OCI-LY3 (cell line): ENCODE data around the gene CPO.

Source experiments
- H2AFZ ChIP-seq: fragments of 200-600, 300-600 bp; shearing (Covaris generic); 2 replicates; pipeline ENCODE4 v1.6.0; 2014; ENCODE audit warnings: antibody characterized with exemption, low read depth, low read length
- H3K27ac ChIP-seq: fragments of 200-600, 300-600 bp; sonication (generic); 2 replicates; pipeline ENCODE4 v1.5.1; 2014; ENCODE audit warnings: mild to moderate bottlenecking, low read length, moderate library complexity, mixed read lengths
- H3K27me3 ChIP-seq: fragments of 200-600, 300-600 bp; sonication (generic); 2 replicates; pipeline ENCODE4 v1.6.1; 2014; ENCODE audit warnings: low read depth, low read length, mixed read lengths
- H3K36me3 ChIP-seq: fragments of 200-600, 300-600 bp; sonication (generic); replicated peaks from 2 replicates; pipeline ENCODE3; 2014; ENCODE audit warnings: low read depth, low read length, mixed read lengths
- H3K4me1 ChIP-seq: fragments of 300-600, 200-600 bp; sonication (generic); 2 replicates; pipeline ENCODE4 v1.6.1; 2014; ENCODE audit warnings: low read length, mixed read lengths
- H3K4me2 ChIP-seq: fragments of 200-600, 300-600 bp; sonication (generic); 2 replicates; pipeline ENCODE4 v1.6.1; 2014; ENCODE audit warnings: low read length, mixed read lengths
- H3K4me3 ChIP-seq: fragments of 300-600, 200-600 bp; sonication (generic); 2 replicates; pipeline ENCODE4 v1.5.1; 2014; ENCODE audit warnings: antibody characterized with exemption, mild to moderate bottlenecking, low read length, moderate library complexity
- H3K79me2 ChIP-seq: fragments of 300-600, 200-600 bp; shearing (Covaris generic); 2 replicates; pipeline ENCODE4 v1.6.1; 2014; ENCODE audit warnings: mild to moderate bottlenecking, low read length, mixed read lengths
- H3K9ac ChIP-seq: fragments of 300-600, 200-600 bp; shearing (Covaris generic); 2 replicates; pipeline ENCODE4 v1.6.0; 2014; ENCODE audit warnings: mild to moderate bottlenecking, low read length, moderate library complexity
- H3K9me3 ChIP-seq: fragments of 200-600, 300-600 bp; shearing (Covaris generic); 2 replicates; pipeline ENCODE4 v1.6.1; 2014; ENCODE audit warnings: low read length, mixed read lengths; ENCODE audit not compliant: insufficient read depth
- H4K20me1 ChIP-seq: fragments of 200-600, 300-600 bp; sonication (generic); 2 replicates; pipeline ENCODE4 v1.6.1; 2016; ENCODE audit warnings: low read length, mixed read lengths; ENCODE audit not compliant: insufficient read depth
- EZH2phosphoT487 ChIP-seq: fragments of 200-600 bp; shearing (Covaris generic); IDR thresholded peaks from 2 replicates; pipeline ENCODE4 v1.6.1; 2018; ENCODE audit warnings: antibody characterized with exemption, mixed run types, low read depth
- TF ChIP-seq, protein P1 (sequence below): fragments of 200-600, 300-600 bp; sonication (generic); IDR thresholded peaks from 2 replicates; pipeline ENCODE4 v1.5.1; 2014; ENCODE audit warnings: antibody characterized with exemption, low read length, low read depth

Gene CPO, protein sequence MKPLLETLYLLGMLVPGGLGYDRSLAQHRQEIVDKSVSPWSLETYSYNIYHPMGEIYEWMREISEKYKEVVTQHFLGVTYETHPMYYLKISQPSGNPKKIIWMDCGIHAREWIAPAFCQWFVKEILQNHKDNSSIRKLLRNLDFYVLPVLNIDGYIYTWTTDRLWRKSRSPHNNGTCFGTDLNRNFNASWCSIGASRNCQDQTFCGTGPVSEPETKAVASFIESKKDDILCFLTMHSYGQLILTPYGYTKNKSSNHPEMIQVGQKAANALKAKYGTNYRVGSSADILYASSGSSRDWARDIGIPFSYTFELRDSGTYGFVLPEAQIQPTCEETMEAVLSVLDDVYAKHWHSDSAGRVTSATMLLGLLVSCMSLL

DNA sequence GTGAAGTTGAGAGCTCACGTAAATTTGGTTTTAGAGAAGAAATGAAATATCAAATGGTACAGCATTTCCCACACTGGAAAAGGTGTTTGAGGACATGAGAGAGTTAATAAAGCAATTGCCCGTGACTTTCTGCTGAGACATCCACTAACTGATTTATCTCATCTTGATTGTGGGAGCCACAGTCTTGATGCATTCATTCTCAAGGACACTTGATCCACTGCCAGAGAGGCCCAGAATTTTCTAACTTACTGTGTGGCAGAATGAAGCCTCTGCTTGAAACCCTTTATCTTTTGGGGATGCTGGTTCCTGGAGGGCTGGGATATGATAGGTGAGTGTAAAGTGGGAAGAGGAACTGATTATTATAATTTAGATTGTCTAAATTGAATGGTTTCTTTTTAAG lies at the start of gene CPO:
CPO (plus strand) TSS at position 179 of the 400 bp plus-strand sequence; CDS start at position 261, 82 bp downstream.
- Histone ChIP-seq H3K4me3 (no peak within 1 kb of the TSS), H4K20me1 (no peaks in the 10 kb centered on the region), H3K27me3 (peaks cover 14% of the 10 kb centered on the region; the same call in 1 of the 2 replicates), H3K4me2 (no peak within 1 kb of the TSS), H3K79me2 (no peaks in the 10 kb centered on the region), H3K4me1 (peaks cover 8% of the 10 kb centered on the region), H3K9me3 (no peaks in the 10 kb centered on the region), H3K36me3 (no peaks in the 10 kb centered on the region), H3K9ac (no peak within 1 kb of the TSS), H2AFZ (no peak within 1 kb of the TSS), H3K27ac (no peak within 1 kb of the TSS)
- TF ChIP-seq EZH2phosphoT487: no peak
- TF ChIP-seq, protein P1, sequence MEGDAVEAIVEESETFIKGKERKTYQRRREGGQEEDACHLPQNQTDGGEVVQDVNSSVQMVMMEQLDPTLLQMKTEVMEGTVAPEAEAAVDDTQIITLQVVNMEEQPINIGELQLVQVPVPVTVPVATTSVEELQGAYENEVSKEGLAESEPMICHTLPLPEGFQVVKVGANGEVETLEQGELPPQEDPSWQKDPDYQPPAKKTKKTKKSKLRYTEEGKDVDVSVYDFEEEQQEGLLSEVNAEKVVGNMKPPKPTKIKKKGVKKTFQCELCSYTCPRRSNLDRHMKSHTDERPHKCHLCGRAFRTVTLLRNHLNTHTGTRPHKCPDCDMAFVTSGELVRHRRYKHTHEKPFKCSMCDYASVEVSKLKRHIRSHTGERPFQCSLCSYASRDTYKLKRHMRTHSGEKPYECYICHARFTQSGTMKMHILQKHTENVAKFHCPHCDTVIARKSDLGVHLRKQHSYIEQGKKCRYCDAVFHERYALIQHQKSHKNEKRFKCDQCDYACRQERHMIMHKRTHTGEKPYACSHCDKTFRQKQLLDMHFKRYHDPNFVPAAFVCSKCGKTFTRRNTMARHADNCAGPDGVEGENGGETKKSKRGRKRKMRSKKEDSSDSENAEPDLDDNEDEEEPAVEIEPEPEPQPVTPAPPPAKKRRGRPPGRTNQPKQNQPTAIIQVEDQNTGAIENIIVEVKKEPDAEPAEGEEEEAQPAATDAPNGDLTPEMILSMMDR: no peak

DNA sequence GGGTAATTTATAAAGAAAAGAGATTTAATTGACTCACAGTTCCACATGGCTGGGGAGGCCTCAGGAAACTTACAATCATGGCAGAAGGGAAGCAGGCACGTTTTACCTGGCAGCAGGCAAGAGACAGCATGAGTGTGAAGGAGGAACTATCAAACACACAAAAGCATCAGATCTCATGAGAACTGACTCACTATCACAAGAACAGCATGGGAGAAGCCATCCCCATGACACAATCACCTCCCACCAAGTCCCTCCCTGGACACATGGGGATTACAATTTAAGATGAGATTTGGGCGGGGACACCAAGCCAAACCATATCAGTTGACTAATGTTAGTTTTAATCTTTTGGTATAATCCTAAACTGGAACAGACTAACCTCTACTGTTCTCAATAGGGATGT lies 49.1 kb upstream of the CPO start:
- Histone ChIP-seq H3K4me3 (no peak overlapping the region), H3K9ac (no peak overlapping the region), H2AFZ (no peak overlapping the region), H4K20me1 (no peaks in the 10 kb centered on the region), H3K4me2 (no peak overlapping the region), H3K36me3 (no peaks in the 10 kb centered on the region), H3K4me1 (no peaks in the 10 kb centered on the region), H3K27me3 (no peaks in the 10 kb centered on the region), H3K79me2 (no peaks in the 10 kb centered on the region), H3K27ac (no peak overlapping the region), H3K9me3 (no peaks in the 10 kb centered on the region)
- TF ChIP-seq, protein P1: no peak
- TF ChIP-seq EZH2phosphoT487: no peak

- Histone ChIP-seq H3K36me3 (no peaks in the 10 kb centered on the region), H2AFZ (no peak overlapping the region), H3K4me2 (no peak overlapping the region), H3K27ac (no peak overlapping the region), H4K20me1 (no peaks in the 10 kb centered on the region), H3K4me3 (no peak overlapping the region), H3K9ac (no peak overlapping the region), H3K9me3 (no peaks in the 10 kb centered on the region), H3K27me3 (no peaks in the 10 kb centered on the region), H3K79me2 (no peaks in the 10 kb centered on the region), H3K4me1 (no peaks in the 10 kb centered on the region)
- TF ChIP-seq, protein P1: no peak
- no peak for TF ChIP-seq EZH2phosphoT487
Measured at GRCh38 chr2:206890926-206891325, 48.4 kb upstream of the CPO start.

DNA sequence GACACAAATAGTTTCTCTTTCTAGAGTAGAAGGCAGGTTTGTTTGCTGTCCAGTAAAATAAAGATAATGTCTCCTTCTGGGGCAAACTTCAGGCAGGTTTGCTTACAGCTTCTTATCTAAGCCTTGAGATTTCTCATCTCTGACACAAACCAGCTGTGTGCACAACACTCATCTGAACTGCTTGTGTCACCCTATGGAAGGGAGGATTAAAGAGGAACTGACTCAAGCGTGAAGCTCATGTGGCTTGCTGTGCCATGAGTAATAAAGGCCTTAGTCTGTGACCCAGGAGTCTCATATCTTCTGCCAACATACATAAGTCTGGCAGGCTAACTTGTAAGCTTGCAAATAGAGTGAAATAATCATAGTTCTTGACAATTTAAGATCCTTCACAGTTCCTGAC lies 24.2 kb upstream of the CPO start:
- Histone ChIP-seq H3K27ac (no peak overlapping the region), H2AFZ (no peak overlapping the region)

More for the DNA sequence above, 24.2 kb upstream of the CPO start:
- Histone ChIP-seq H3K27me3 (0 out of 2 replicates have a peak, but pooled peaks cover 4% of the 10 kb centered on the region), H3K79me2 (no peaks in the 10 kb centered on the region), H3K4me3 (no peak overlapping the region), H3K9me3 (no peaks in the 10 kb centered on the region), H3K4me2 (0 out of 2 replicates have a peak overlapping the region, but pooled peaks have one; percentile 10), H3K4me1 (peaks cover 7% of the 10 kb centered on the region; the same call in 1 of the 2 replicates), H4K20me1 (no peaks in the 10 kb centered on the region), H3K9ac (no peak overlapping the region), H3K36me3 (no peaks in the 10 kb centered on the region)
- TF ChIP-seq, protein P1: no peak
- no peak for TF ChIP-seq EZH2phosphoT487
